Activated T-helper 1 cell treated with anti-CD3 and anti-CD28 coated beads, Interleukin-12 subunit alpha, Interleukin-12 subunit beta, Interleukin-2, Interleukin-4 antibody, amounts not matched to agents 30 ng/mL and 10 ng/mL and 1 ng/mL, durations not matched to agents 14 hours and 24 hours and 36 hours (primary cell): ENCODE data around the gene OPN3. TPM values are rescaled to one million over a fixed set of nuclear protein-coding genes. Genes with fewer than 3 reads are reported as not detected.

ENCODE experiments used
- DNase-seq: peaks from one replicate; pipeline ENCODE4 v3.0.0; 2021; ENCODE audit warnings: low spot score
- H3K27ac Mint-ChIP-seq: one replicate; pipeline ENCODE4 v1.8.0; 2021; ENCODE audit warnings: mild to moderate bottlenecking, mixed read lengths
- H3K27me3 Mint-ChIP-seq: one replicate; pipeline ENCODE4 v1.8.0; 2022; ENCODE audit warnings: mild to moderate bottlenecking, moderate library complexity, mixed read lengths; ENCODE audit not compliant: insufficient read depth
- H3K36me3 Mint-ChIP-seq: one replicate; pipeline ENCODE4 v1.8.0; 2021; ENCODE audit warnings: low read depth, mixed read lengths
- H3K4me1 Mint-ChIP-seq: one replicate; pipeline ENCODE4 v1.8.0; 2021; ENCODE audit warnings: low read depth, mixed read lengths
- H3K4me3 Mint-ChIP-seq: one replicate; pipeline ENCODE4 v1.8.0; 2021; ENCODE audit warnings: mild to moderate bottlenecking, moderate library complexity, mixed read lengths
- H3K9me3 Mint-ChIP-seq: one replicate; pipeline ENCODE4 v1.8.0; 2021; ENCODE audit warnings: mixed read lengths
- intact Hi-C: fragments of 100-400 bp; cut with micrococcal nuclease; formaldehyde crosslinking; loops from one replicate; pipeline ENCODE4 v1.15.1; 2024
- total RNA-seq: library from RNA; stranded (reverse); gene quantifications from 2 replicates; pipeline ENCODE4 v1.2.3, GENCODE V29; 2022

Gene OPN3
- total RNA-seq, 1 donor from 2014 or later: 9.5 TPM

- Mint-ChIP-seq H3K9me3 (peaks cover 9% of the 10 kb centered on the region), H3K4me3 (no peak overlapping the region), H3K4me1 (peaks cover 37% of the 10 kb centered on the region), H3K27ac (no peak overlapping the region), H3K27me3 (no peaks in the 10 kb centered on the region), H3K36me3 (peaks cover 8% of the 10 kb centered on the region)
- intact Hi-C loops: loop anchor here (2.0 kb wide), 1 partner anchor 1613 kb away; the partner anchor contains the start of gene CEP170
- no peak for DNase-seq
Measured at GRCh38 chr1:241641773-241642592, 1.8 kb upstream of the OPN3 start.

- Mint-ChIP-seq H3K4me1 (peaks cover 46% of the 10 kb centered on the region), H3K27ac (peak overlapping the region; percentile 85), H3K36me3 (peaks cover 11% of the 10 kb centered on the region), H3K27me3 (no peaks in the 10 kb centered on the region), H3K9me3 (peaks cover 9% of the 10 kb centered on the region), H3K4me3 (peak overlapping the region; percentile 78)
- intact Hi-C loops: loop anchor here (1.0 to 2.0 kb wide), 7 partner anchors 14 to 1614 kb away; partner anchors contain the start of genes CEP170 and FH
- no peak for DNase-seq
Measured at GRCh38 chr1:241640867-241641622, 876 bp upstream of the OPN3 start.

GRCh38 chr1:241639623-241640148 is 483 bp downstream of the OPN3 start:
- Mint-ChIP-seq H3K27ac (peak overlapping the region; percentile 82), H3K4me3 (peak overlapping the region; percentile 84), H3K4me1 (peaks cover 59% of the 10 kb centered on the region), H3K9me3 (peaks cover 9% of the 10 kb centered on the region), H3K36me3 (peaks cover 19% of the 10 kb centered on the region), H3K27me3 (no peaks in the 10 kb centered on the region)
- intact Hi-C loops: loop anchor here (1.0 to 2.0 kb wide), 7 partner anchors 12 to 1615 kb away; partner anchors contain the start of genes CEP170 and FH
- DNase-seq: peak; percentile 24

GRCh38 chr1:241638909-241639622 is 1.1 kb downstream of the OPN3 start:
- Mint-ChIP-seq H3K4me1 (peaks cover 57% of the 10 kb centered on the region), H3K9me3 (peaks cover 9% of the 10 kb centered on the region), H3K27me3 (no peaks in the 10 kb centered on the region), H3K4me3 (peak overlapping the region; percentile 84), H3K27ac (peak overlapping the region; percentile 82), H3K36me3 (peaks cover 23% of the 10 kb centered on the region)
- intact Hi-C loops: no loop called here
- no peak for DNase-seq

DNA sequence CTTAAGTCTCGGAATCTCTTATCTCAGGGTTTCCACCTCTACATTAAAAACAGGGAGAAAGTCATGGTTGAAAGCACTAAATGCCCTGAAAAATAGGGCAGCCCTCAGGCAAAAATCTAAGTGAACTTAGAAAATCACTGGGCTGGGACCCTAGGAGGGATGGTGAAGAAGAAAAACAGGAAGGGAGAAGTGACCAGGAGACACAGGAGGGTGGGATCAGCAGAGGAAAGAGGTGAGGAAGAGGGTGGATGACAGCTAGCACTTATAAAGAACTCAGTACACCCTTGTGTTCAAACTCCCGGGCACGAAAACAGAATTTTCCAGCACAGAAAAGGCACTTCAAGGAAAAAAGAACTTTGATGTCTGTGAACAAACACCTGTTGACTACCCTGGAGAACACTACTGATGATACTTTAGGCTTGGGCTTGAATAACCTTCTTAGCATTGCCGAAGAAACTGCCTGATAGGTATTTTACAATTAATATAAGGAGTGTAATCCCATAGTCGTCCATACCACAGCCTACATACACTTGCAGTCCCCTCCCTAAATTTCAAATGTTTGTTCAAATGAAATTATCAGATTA is 2.0 kb downstream of the OPN3 start:
- peak overlapping the region; percentile 13 for H3K27ac Mint-ChIP-seq
- intact Hi-C loops: no loop called here
- H3K9me3 Mint-ChIP-seq: peaks cover 5% of the 10 kb centered on the region
- H3K4me3 Mint-ChIP-seq: peak overlapping the region; percentile 84
- H3K36me3 Mint-ChIP-seq: peaks cover 24% of the 10 kb centered on the region
- DNase-seq: no peak
- H3K4me1 Mint-ChIP-seq: peaks cover 51% of the 10 kb centered on the region
- H3K27me3 Mint-ChIP-seq: no peaks in the 10 kb centered on the region

DNA sequence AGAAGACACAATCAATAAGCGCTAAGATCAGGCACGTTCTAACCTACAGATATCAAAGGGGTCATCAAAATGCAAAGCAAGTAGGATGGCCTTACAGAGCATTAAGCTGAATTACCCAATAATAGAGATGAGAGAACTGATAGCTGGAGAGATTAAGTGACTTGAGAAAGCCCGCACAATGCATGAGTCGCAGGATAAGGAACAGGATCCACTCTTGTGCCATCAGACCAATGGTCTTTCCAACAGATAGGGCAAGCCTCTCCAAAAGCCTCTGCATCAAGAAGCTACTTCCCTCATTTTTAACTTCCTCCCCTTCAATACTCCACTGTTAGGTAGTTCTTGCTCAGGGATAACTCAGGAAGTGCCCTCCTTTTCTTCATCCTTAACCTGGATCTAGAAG is 2.6 kb downstream of the OPN3 start:
- H3K27me3 Mint-ChIP-seq: no peaks in the 10 kb centered on the region
- H3K36me3 Mint-ChIP-seq: peaks cover 24% of the 10 kb centered on the region
- H3K4me3 Mint-ChIP-seq: peak overlapping the region; percentile 69
- H3K27ac Mint-ChIP-seq: no peak overlapping the region
- intact Hi-C loops: no loop called here
- peaks cover 51% of the 10 kb centered on the region for H3K4me1 Mint-ChIP-seq
- peaks cover 4% of the 10 kb centered on the region for H3K9me3 Mint-ChIP-seq
- no peak for DNase-seq

GRCh38 chr1:241637046-241637590 is 3.1 kb downstream of the OPN3 start:
- no peaks in the 10 kb centered on the region for H3K27me3 Mint-ChIP-seq
- no peak for DNase-seq
- no peaks in the 10 kb centered on the region for H3K9me3 Mint-ChIP-seq
- intact Hi-C loops: no loop called here
- H3K27ac Mint-ChIP-seq: no peak overlapping the region
- peak overlapping the region; percentile 69 for H3K4me3 Mint-ChIP-seq
- peaks cover 28% of the 10 kb centered on the region for H3K36me3 Mint-ChIP-seq
- peaks cover 54% of the 10 kb centered on the region for H3K4me1 Mint-ChIP-seq

DNA sequence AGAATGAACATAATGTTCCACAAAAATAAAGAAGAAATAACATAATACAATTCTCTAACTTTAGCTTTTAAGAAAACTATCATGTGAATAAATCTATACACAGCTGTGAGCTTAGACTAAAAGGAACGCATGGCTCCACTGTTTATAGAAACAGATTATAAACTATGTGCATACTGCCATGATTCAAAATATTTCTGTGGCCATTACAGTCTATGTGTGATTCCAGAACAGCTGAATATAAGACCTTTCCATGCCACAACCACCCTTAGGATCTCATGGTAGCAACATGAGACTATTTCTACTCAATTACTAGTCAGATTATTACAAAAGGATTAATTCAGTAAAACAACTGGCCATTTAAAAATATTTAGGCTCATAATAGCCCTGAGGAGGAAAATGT is 3.9 kb downstream of the OPN3 start:
- intact Hi-C loops: no loop called here
- no peak for DNase-seq
- Mint-ChIP-seq H3K4me1 (peaks cover 61% of the 10 kb centered on the region), H3K36me3 (peaks cover 34% of the 10 kb centered on the region), H3K4me3 (no peak overlapping the region), H3K9me3 (no peaks in the 10 kb centered on the region), H3K27me3 (no peaks in the 10 kb centered on the region), H3K27ac (no peak overlapping the region)

GRCh38 chr1:241635556-241636152 is 4.5 kb downstream of the OPN3 start:
- intact Hi-C loops: no loop called here
- no peak overlapping the region for H3K4me3 Mint-ChIP-seq
- H3K36me3 Mint-ChIP-seq: peaks cover 34% of the 10 kb centered on the region
- H3K27ac Mint-ChIP-seq: no peak overlapping the region
- no peaks in the 10 kb centered on the region for H3K27me3 Mint-ChIP-seq
- no peak for DNase-seq
- H3K4me1 Mint-ChIP-seq: peaks cover 56% of the 10 kb centered on the region
- H3K9me3 Mint-ChIP-seq: no peaks in the 10 kb centered on the region

- intact Hi-C loops: no loop called here
- Mint-ChIP-seq H3K27me3 (no peaks in the 10 kb centered on the region), H3K4me3 (no peak overlapping the region), H3K4me1 (peaks cover 48% of the 10 kb centered on the region), H3K36me3 (peaks cover 29% of the 10 kb centered on the region), H3K9me3 (no peaks in the 10 kb centered on the region), H3K27ac (no peak overlapping the region)
- no peak for DNase-seq
Measured at GRCh38 chr1:241632987-241633386, 7.2 kb downstream of the OPN3 start.

DNA sequence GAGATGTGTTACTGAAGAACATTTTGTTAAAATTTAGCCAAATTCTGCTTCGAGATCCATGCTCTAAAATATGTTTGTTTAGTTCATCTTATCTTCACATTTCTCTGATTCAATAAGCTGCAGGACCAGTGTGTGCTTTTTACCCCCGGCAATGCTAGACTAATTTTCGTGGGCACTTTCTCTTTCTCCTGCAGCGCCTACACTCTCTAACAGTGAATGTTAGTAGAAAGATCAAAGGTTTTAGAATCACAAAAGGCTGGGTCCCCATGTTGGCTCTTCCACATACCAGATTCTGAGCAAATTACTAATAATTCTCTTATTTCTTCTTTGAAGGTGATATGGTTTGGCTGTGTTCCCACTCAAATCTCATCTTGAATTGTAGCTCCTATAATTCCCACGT is 8.5 kb downstream of the OPN3 start:
- Mint-ChIP-seq H3K27me3 (no peaks in the 10 kb centered on the region), H3K4me1 (peaks cover 44% of the 10 kb centered on the region), H3K36me3 (peaks cover 23% of the 10 kb centered on the region), H3K27ac (no peak overlapping the region), H3K4me3 (no peak overlapping the region), H3K9me3 (no peaks in the 10 kb centered on the region)
- no peak for DNase-seq
- intact Hi-C loops: no loop called here

- H3K9me3 Mint-ChIP-seq: no peaks in the 10 kb centered on the region
- intact Hi-C loops: no loop called here
- H3K4me3 Mint-ChIP-seq: no peak overlapping the region
- H3K27me3 Mint-ChIP-seq: no peaks in the 10 kb centered on the region
- no peak for DNase-seq
- H3K4me1 Mint-ChIP-seq: peaks cover 36% of the 10 kb centered on the region
- H3K36me3 Mint-ChIP-seq: peaks cover 23% of the 10 kb centered on the region
- H3K27ac Mint-ChIP-seq: no peak overlapping the region
Measured at GRCh38 chr1:241630899-241631298, 9.3 kb downstream of the OPN3 start.
